ENCODE data around the gene EML6.

DNA sequence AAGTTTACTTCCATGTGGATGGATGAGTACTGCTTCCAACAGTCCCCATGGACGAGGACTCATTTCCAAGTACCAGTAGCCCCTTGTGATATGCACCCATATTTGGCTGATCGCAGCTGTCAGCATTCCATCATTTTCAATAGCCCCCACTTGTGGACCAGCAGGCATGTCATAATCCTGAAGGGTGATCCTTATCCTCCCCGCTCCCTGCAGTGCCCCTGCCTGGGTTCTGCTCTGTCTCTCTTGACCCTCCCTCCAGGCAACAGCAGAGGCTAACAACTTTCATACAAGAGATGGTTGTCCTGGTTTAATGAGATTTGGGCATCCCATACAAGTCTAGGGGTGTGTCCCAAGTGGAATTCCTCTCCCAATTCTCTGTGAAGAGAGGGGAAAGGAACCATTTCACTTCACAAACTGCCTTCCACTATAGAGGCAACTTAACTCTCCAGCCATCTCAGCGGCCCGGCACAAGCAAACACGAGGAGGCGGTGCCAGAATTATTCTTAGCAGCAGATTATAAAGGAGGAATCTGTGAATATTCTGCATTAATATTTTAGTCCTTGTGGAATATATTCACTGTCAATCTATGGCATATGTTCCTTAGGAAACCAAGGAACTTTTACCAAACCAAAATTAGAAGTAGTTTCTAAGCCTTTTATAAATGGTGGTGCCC lies 216.1 kb downstream of the EML6 start:
- TF ChIP-seq, protein P1, sequence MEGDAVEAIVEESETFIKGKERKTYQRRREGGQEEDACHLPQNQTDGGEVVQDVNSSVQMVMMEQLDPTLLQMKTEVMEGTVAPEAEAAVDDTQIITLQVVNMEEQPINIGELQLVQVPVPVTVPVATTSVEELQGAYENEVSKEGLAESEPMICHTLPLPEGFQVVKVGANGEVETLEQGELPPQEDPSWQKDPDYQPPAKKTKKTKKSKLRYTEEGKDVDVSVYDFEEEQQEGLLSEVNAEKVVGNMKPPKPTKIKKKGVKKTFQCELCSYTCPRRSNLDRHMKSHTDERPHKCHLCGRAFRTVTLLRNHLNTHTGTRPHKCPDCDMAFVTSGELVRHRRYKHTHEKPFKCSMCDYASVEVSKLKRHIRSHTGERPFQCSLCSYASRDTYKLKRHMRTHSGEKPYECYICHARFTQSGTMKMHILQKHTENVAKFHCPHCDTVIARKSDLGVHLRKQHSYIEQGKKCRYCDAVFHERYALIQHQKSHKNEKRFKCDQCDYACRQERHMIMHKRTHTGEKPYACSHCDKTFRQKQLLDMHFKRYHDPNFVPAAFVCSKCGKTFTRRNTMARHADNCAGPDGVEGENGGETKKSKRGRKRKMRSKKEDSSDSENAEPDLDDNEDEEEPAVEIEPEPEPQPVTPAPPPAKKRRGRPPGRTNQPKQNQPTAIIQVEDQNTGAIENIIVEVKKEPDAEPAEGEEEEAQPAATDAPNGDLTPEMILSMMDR (conservative IDR thresholded peaks at IDR 0.05 in 1 of 2, IDR thresholded peaks at IDR 0.05 in 1 of 2; ENCODE audit: low read depth in 1 of 2, low read length in 2 of 2) = no peak
- TF ChIP-seq EZH2 (IDR thresholded peaks at IDR 0.05; ENCODE audit: low read length, missing control alignments) = no peak

All from fibroblast of lung (primary cell).